GF-D8 (cell line): ENCODE measurements around the gene ZNF2.

Experiments
- DNase-seq: peaks from one replicate; lab custom pipeline; 2025; lab: John Stamatoyannopoulos, UW

The ZNF2 gene

GRCh38 chr2:95206096-95206495 is 40.5 kb downstream of the ZNF2 start:
- DNase-seq: no peak

GRCh38 chr2:95207111-95207961 is 41.7 kb downstream of the ZNF2 start, which contains the start of gene ZNF892:
ZNF892 (plus strand) TSS chr2:95207521; CDS start chr2:95207816, 295 bp downstream.
- DNase-seq: peak; percentile 49

GRCh38 chr2:95208106-95208505 is 42.5 kb downstream of the ZNF2 start:
- DNase-seq: no peak

GRCh38 chr2:95215018-95215612 is 49.5 kb downstream of the ZNF2 start:
- no peak for DNase-seq

GRCh38 chr2:95220449-95220848 is 54.8 kb downstream of the ZNF2 start:
- no peak for DNase-seq

- DNase-seq: no peak
These were observed 60.0 kb downstream of the ZNF2 start for GRCh38 chr2:95225658-95226057.

GRCh38 chr2:95231723-95232122 is 66.1 kb downstream of the ZNF2 start:
- DNase-seq: no peak

GRCh38 chr2:95232232-95232631 is 66.6 kb downstream of the ZNF2 start:
- DNase-seq: no peak
